H54 (cell line): ENCODE results near the gene CCDC27.

Source experiments
- DNase-seq: peaks from one replicate; pipeline ENCODE4 v3.0.0; 2011; ENCODE audit warnings: low spot score, mixed read lengths; ENCODE audit not compliant: insufficient read length
- FAIRE-seq: peaks from 3 replicates; lab custom pipeline; 2011; peaks lifted over from hg19 to GRCh38; lab: Jason Lieb, UNC
- POLR2A ChIP-seq: IDR thresholded peaks from 2 replicates; pipeline ENCODE4 v1.6.1; 2011; ENCODE audit warnings: low read depth, mild to moderate bottlenecking, low read length

The CCDC27 gene

DNA sequence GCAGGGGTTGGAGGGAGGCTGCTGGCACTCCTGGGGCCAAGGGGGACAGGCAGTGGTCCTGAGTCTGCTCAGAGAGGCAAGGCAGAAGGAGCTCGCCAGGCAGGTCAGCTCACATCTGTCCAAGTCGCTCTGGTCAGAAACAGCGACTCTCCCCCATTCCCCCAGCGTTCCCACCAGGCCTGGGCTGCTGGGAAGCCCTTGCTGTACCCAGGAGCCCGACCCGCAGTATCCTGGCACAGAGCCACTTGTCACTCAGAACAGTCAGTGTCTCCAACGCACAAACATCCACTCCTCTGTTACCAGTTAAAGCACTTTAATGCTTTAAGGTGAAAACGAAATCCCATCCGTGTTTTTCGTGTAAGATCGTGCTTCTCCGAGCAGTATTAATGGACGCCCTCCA, 16.6 kb upstream of the CCDC27 start:
- DNase-seq (no peak), FAIRE-seq (no peak)
- no peak for TF ChIP-seq POLR2A

DNA sequence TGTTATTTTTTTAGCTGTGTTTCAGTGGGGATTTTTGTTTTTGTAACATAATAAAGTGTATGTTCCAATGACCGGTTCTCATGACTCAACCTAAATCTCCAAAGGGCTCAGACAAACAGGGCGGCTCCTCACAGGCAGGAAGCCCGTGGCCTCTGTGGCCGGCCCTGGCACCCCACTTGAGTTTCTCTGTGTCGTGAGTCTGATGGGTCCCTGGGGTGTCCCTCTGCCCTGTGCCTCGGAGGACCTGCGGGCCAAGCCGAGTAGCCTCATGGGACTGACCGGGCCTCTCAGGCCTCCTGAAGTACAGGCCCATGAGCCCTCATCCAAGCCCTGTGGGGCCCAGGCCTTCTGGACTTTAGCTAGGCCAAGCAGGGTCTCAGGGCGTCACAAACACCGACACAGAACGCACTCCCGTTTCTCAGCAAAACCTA, 16.1 kb upstream of the CCDC27 start:
- DNase-seq (no peak), FAIRE-seq (no peak)
- TF ChIP-seq POLR2A = no peak

DNA sequence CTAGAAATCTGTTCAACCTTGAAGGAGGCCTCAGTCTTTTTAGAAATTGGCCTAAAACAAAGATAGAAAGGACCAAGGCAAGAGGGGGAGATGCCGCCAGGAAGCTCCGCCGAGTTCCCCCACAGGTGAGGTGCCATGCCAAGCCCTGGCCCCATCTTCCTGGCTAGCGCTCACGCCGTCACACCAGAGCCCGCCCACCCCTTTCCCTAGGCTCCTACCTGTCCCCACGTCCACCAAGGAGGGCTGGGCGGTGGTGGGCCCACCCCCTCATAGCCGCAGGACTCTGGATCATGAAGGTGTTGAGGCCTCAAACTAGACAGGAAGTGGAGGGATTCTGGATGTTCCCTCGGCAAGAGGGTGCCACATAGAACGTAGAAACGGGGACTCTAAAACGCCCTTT, 15.5 kb upstream of the CCDC27 start:
- FAIRE-seq = no peak

DNA sequence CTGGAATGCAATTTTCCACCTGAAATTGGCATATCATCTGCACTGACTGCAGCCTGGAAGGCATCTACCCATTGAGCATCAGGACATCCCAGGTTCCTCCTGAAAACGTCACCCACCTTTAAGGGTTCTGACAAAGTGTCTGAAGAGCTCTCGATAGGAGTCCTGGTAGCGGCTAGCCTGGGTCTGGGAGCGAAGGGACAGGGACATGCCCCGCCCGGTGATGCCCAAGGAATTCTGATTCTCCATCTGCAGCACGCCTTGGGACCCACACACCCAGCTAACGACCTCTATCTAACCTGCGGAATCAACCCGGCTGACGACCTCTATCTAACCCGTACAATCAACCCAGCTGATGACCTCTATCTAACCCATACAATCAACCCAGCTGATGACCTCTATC, 13.3 kb upstream of the CCDC27 start:
- FAIRE-seq (no peak), DNase-seq (no peak)
- TF ChIP-seq POLR2A = no peak

More for the DNA sequence above, 15.5 kb upstream of the CCDC27 start:
- TF ChIP-seq POLR2A = no peak
- no peak for DNase-seq

DNA sequence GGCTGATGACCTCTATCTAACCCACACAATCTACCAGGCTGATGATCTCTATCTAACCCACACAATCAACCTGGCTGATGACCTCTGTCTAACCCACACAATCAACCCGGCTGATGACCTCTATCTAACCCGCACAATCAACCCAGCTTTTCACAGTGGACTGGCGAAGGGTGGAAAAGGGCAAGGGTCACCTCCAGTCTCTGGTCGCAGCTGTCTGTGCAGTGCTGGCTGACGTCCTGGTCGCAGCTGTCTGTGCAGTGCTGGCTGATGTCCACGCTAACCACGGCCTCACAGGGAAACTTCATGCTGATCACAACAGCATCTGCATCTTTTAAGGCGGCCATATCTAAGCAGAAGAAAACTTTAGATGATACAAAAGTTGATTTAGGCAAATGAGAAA, 12.2 kb upstream of the CCDC27 start:
- no peak for TF ChIP-seq POLR2A
- DNase-seq = no peak
- no peak for FAIRE-seq

DNA sequence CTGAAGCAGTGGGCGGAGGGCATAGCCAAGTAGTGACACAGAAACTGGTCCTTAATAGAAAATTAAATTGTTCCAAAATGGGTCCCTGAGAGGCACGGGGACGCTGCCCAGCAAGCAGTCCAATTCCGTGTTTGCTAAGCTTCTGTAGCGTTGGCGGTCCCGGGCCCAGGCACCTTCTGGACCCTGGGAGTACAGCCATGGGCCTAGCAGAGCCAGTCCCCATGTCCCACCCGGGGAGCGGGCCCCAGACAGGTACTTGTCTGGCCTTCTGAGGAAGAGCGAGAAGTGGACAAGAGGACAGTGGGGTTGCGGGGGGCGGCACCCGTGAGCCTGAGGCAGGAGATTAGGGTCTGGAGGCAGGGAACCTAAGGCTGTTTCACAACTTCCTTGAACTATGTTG, 11.5 kb upstream of the CCDC27 start:
- TF ChIP-seq POLR2A = no peak
- FAIRE-seq = no peak
- DNase-seq = no peak

DNA sequence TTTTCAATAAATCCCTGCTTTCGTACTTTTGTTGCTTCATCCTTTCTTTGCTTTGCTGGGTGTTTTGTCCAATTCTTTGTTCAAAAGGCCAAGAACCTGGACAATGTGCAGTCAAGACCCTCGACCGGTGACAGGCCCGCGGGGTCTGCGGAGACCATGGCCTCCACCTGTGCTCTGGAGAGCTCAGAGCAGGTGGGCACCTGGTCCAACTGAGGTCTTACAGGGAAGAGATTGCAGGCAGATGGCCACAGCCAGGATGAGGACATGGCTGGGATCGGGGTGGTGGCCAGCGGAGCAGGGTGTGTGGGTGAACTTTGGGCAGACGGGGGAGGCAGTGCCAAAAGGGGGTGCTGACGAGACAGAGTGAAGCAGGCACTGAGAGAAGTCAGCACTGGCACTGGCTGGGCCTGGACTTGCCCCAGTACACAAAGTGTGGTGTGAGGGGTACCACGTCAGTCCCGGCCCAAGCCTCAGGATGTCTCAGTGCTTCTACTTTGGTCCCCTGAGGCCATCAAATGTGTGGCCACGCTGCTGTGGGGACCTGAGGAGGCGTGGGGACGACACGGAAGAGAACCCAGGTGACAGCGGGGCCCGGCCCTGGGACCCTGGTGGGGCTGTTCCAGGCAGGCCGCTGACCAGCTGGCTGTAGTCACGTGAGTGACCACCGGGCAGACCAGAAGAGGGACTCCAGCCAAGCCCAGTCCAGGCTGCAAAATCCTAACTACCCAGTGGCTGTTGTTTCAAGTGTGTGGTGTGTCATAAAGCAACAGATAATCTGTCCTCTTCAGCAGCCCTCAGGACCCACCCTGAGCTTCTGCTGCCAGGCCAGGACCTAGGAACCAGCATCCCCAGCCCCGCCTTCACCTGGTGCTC, 10.4 kb upstream of the CCDC27 start:
- TF ChIP-seq POLR2A = no peak
- DNase-seq (no peak), FAIRE-seq (no peak)

DNA sequence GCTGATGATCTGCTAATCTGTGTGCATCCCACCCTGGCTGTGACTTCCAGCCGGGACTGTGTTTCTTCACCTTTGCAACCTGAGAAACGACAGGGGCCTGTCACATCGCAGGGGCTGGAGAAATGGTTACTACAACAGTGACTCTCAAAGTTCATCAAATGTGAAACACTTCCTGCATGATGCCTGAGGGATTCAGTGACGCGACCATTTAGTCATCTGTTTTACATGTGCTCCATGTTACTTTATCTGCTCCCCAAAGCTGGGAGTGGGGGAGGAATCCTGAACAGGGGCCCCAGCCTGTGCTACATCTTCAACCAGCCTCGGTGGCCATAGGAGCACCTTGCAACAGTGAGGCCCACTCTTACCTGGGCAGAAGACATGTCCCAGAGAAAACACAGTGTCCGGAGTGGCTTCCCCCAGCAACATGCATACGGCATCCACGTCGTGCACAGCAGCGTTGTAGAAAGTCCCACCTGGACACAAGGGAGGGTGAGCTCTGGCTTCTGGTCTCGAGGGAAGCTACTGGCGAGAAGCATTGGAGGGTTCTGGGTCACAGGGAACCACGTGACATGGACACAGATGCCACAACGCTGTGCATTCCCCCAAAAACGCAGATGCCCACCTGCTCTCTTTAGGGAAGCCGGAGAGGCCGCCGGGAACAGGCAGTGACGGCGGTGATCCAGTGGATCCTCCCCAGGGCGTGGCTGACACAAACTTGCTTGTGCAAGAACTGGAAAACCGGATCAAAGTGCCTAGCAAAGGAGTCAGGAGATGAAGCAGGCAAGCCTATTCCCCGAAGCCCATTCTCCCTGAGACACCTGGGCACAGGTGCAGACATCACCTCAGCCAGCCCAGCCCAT, 9.6 kb upstream of the CCDC27 start:
- DNase-seq (no peak), FAIRE-seq (no peak)
- TF ChIP-seq POLR2A = no peak

DNA sequence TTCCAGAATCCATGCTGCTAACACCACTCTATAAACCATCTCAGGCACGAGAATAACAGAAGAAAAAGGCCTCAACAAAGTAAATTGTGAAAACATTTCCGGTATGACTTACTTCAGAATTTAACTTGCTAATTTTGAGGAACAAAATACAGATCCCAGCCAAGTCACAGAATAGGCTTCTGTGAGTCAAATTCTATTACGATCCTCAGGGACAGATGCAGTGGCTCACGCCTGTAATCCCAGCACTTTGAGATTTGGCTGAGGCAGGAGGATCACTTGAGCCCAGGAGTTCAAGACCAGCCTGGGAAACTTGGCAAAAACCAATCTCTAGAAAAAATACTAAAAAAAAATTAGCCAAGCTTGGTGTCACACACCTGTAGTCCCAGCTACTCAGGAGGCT, 8.8 kb upstream of the CCDC27 start:
- FAIRE-seq (no peak), DNase-seq (no peak)
- no peak for TF ChIP-seq POLR2A

DNA sequence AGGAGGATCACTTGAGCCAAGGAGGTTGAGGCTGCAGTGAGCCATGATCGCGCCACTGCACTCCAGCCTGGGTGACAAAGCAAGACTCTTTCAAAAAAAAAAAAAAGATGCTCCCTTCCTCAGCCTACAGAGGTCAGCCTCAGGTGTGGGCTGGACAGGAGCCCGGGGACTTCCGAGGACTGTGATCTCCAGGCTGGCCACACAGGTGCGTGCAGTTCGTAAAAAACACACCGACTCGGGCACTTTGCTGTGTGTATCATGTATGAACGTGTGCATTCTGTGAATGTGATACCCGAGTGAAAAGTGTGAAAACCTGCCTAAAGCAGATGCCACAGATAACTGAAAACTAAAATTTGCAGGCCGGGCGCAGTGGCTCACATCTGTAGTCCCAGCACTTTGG, 8.4 kb upstream of the CCDC27 start:
- DNase-seq (no peak), FAIRE-seq (no peak)
- TF ChIP-seq POLR2A = no peak

DNA sequence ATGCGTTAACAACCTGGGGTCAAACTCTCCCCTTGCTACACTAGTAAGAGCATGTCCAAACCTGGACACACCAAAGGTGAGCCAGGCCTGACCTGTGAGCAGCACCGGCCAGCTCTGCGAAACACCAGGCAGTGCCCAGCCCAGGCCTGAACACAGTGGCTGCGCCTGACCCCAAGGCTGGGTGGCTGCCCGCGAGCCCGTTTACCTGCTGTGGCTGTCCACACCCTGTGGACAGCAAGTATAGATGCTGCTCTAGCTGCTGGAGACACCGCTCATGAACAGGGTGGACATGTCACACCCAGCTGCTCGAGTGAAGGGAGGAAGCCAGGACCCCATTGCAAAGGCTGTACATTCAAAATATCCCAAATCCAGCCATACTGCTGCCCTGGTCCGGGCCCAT, 7.6 kb upstream of the CCDC27 start:
- FAIRE-seq (no peak), DNase-seq (no peak)
- TF ChIP-seq POLR2A = no peak

DNA sequence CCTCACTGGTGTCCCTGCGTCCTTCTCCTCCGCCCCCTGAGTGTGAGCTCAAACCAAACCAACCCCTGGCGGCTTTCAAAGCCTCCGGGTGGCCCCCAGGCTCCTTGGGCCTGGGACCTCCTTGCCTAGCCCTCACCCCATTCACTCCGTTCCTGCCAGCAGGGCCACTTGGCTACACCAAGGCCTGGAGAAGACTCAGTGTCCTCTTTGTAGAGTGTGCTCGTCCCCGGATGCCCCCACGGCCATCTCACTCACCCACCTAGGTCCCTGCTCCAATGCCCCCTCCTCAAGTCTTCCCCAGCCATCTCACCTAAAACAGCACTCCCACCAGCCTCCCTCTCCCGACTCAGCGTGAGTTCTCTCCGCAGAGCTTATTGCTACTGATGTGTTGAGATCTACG, 7.2 kb upstream of the CCDC27 start:
- TF ChIP-seq POLR2A = no peak
- no peak for DNase-seq
- FAIRE-seq = no peak

DNA sequence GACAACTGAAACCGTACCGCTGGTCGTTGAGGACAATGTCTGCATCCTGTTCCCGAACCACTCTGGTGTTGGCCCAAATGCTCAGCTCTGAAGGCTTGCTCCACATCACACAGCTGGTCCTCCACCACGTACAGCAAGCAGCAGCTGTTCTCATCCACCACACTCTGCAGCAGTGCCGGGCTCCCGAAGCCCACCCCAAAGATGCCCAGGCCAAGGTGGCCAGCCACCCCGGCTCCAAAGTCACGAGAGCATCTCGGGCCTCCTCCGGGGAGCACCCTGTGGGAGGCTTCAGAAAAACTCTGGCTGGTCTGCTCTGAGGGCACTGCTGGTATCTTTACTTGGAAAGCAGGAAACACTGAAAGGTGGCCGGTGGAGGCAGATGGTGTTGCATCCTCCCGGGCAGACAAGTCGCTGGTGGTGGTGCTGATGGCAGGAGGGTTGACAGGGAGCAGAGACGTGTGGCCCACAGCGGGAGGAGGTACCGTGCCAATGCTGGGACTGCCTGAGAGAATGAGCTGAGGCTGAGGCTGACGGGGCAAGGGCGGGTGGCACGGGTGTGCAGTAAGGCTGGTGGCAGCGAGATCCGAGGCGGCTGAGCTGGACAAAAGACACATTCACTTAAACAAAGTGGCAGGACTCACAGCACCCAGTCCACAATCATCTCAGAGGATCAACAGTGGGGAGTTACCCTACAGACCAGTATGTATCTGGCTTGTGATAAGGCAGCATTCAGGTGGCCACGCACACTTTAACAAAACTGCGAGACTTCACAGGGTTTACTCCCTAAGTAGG, 6.5 kb upstream of the CCDC27 start:
- DNase-seq (no peak), FAIRE-seq (no peak)
- no peak for TF ChIP-seq POLR2A
